22Rv1 (cell line): ENCODE results near the gene RNU6-8.

ENCODE experiments used
- ZFX ChIP-seq: fragments of 450-650 bp; IDR thresholded peaks from 2 replicates; pipeline ENCODE4 v1.6.1; 2017; ENCODE audit warnings: antibody characterized with exemption, borderline replicate concordance
- TF ChIP-seq, protein P1 (sequence below): fragments of 450-650 bp; IDR thresholded peaks from 2 replicates; pipeline ENCODE4 v1.5.1; 2017; ENCODE audit warnings: mild to moderate bottlenecking

- TF ChIP-seq, protein P1, sequence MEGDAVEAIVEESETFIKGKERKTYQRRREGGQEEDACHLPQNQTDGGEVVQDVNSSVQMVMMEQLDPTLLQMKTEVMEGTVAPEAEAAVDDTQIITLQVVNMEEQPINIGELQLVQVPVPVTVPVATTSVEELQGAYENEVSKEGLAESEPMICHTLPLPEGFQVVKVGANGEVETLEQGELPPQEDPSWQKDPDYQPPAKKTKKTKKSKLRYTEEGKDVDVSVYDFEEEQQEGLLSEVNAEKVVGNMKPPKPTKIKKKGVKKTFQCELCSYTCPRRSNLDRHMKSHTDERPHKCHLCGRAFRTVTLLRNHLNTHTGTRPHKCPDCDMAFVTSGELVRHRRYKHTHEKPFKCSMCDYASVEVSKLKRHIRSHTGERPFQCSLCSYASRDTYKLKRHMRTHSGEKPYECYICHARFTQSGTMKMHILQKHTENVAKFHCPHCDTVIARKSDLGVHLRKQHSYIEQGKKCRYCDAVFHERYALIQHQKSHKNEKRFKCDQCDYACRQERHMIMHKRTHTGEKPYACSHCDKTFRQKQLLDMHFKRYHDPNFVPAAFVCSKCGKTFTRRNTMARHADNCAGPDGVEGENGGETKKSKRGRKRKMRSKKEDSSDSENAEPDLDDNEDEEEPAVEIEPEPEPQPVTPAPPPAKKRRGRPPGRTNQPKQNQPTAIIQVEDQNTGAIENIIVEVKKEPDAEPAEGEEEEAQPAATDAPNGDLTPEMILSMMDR = peak; percentile 90
- TF ChIP-seq ZFX = no peak
Observed at GRCh38 chr14:32252030-32252670, 49.1 kb upstream of the RNU6-8 start.
